ENCODE results near the gene HSD17B3.

HSD17B3 gene

DNA sequence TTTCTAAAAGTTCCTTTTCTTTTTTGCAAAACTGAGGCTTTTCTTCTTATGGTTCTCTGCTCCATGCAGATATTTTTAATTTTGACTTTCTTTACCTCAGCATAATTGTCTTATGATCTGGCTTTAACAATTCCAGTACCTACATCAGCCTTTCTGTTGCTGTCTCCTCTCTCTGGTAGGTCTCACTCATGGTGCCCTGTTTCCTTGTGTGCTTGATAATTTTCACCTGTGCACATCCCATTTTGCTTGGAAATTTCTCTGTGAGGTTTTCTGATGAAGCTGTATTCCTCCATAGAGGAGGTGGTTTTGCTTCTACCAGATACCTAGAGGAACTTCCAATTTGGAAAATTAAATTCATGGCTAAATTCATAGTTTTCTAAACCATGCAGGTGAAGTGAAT, 2.3 kb upstream of the HSD17B3 start:
- TF ChIP-seq EP300 (IDR thresholded peaks at IDR 0.05; ENCODE audit: borderline replicate concordance) (no peak), TEAD4 (IDR thresholded peaks at IDR 0.05) (no peak), RAD21 (IDR thresholded peaks at IDR 0.05; ENCODE audit: low read depth) (no peak), CEBPB (IDR thresholded peaks at IDR 0.05) (no peak), CREB1 (IDR thresholded peaks at IDR 0.05; ENCODE audit: low read depth) (no peak)

DNA sequence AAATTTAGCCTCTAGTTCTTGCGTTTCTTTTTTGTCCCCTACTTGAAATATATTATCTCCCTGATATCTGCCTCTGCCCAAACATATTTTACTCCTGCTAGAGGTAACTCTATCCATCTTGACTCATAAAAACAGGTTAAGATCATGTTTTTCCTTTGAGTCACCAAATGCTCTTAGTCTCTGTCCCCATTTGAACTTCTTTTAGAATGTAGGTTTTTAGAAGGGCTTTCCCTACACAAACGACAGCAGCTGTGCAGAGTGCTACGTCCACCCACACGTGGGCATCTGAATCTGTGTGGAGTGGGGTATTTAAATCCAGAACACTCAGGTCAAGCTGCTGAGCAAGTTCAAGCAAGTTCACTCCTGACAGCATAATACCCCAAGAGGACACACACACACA, 2.2 kb downstream of the HSD17B3 start:
- no peak for TF ChIP-seq FOXM1 (IDR thresholded peaks at IDR 0.05; ENCODE audit: borderline replicate concordance, low read depth)
- no peak for TF ChIP-seq ZBTB7A (IDR thresholded peaks at IDR 0.05; ENCODE audit: low read depth)
- no peak for TF ChIP-seq CREB1 (IDR thresholded peaks at IDR 0.05; ENCODE audit: low read depth)
- TF ChIP-seq NFIC (IDR thresholded peaks at IDR 0.05): no peak
- TF ChIP-seq CEBPB (IDR thresholded peaks at IDR 0.05): no peak
- TF ChIP-seq, protein P1, sequence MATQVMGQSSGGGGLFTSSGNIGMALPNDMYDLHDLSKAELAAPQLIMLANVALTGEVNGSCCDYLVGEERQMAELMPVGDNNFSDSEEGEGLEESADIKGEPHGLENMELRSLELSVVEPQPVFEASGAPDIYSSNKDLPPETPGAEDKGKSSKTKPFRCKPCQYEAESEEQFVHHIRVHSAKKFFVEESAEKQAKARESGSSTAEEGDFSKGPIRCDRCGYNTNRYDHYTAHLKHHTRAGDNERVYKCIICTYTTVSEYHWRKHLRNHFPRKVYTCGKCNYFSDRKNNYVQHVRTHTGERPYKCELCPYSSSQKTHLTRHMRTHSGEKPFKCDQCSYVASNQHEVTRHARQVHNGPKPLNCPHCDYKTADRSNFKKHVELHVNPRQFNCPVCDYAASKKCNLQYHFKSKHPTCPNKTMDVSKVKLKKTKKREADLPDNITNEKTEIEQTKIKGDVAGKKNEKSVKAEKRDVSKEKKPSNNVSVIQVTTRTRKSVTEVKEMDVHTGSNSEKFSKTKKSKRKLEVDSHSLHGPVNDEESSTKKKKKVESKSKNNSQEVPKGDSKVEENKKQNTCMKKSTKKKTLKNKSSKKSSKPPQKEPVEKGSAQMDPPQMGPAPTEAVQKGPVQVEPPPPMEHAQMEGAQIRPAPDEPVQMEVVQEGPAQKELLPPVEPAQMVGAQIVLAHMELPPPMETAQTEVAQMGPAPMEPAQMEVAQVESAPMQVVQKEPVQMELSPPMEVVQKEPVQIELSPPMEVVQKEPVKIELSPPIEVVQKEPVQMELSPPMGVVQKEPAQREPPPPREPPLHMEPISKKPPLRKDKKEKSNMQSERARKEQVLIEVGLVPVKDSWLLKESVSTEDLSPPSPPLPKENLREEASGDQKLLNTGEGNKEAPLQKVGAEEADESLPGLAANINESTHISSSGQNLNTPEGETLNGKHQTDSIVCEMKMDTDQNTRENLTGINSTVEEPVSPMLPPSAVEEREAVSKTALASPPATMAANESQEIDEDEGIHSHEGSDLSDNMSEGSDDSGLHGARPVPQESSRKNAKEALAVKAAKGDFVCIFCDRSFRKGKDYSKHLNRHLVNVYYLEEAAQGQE (IDR thresholded peaks at IDR 0.05; ENCODE audit: low read depth): no peak
- TF ChIP-seq TEAD4 (IDR thresholded peaks at IDR 0.05): no peak
- TF ChIP-seq, protein P2, sequence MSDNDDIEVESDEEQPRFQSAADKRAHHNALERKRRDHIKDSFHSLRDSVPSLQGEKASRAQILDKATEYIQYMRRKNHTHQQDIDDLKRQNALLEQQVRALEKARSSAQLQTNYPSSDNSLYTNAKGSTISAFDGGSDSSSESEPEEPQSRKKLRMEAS (IDR thresholded peaks at IDR 0.05): no peak
- no peak for TF ChIP-seq TAF1 (IDR thresholded peaks at IDR 0.05; ENCODE audit: low read depth)
- TF ChIP-seq EGR1 (IDR thresholded peaks at IDR 0.05): no peak
- TF ChIP-seq, protein P3, sequence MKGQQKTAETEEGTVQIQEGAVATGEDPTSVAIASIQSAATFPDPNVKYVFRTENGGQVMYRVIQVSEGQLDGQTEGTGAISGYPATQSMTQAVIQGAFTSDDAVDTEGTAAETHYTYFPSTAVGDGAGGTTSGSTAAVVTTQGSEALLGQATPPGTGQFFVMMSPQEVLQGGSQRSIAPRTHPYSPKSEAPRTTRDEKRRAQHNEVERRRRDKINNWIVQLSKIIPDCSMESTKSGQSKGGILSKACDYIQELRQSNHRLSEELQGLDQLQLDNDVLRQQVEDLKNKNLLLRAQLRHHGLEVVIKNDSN (IDR thresholded peaks at IDR 0.05): no peak
- no peak for TF ChIP-seq TCF12 (IDR thresholded peaks at IDR 0.05; ENCODE audit: low read depth)
- TF ChIP-seq RAD21 (IDR thresholded peaks at IDR 0.05; ENCODE audit: low read depth): no peak
- no peak for TF ChIP-seq EP300 (IDR thresholded peaks at IDR 0.05; ENCODE audit: borderline replicate concordance)
- TF ChIP-seq YY1 (IDR thresholded peaks at IDR 0.05; ENCODE audit: low read depth): no peak

DNA sequence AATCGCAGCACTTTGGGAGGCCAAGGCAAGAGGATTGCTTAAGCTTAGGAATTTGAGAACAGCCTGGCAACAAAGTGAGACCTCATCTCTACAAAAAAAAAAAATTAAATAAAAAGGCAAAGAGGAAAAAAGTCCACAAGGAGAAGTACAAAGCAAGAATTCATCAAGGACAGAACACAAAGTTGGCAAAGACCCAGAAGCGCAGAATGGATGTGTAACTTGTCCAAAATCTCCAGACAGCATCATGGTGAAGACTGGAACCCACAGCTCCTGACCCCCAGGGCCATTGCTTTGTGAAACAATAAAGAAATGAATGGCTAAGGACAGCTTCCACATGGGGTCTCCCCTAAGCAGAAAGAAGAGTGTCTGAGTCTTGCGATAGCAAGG, 7.8 kb downstream of the HSD17B3 start:
- TF ChIP-seq CEBPB (IDR thresholded peaks at IDR 0.05) (no peak), RAD21 (IDR thresholded peaks at IDR 0.05; ENCODE audit: low read depth) (no peak), NFIC (IDR thresholded peaks at IDR 0.05) (no peak), EP300 (IDR thresholded peaks at IDR 0.05; ENCODE audit: borderline replicate concordance) (no peak), ZBTB7A (IDR thresholded peaks at IDR 0.05; ENCODE audit: low read depth) (no peak), TEAD4 (IDR thresholded peaks at IDR 0.05) (no peak), TCF12 (IDR thresholded peaks at IDR 0.05; ENCODE audit: low read depth) (no peak), FOXM1 (IDR thresholded peaks at IDR 0.05; ENCODE audit: borderline replicate concordance, low read depth) (no peak), TAF1 (IDR thresholded peaks at IDR 0.05; ENCODE audit: low read depth) (no peak), YY1 (IDR thresholded peaks at IDR 0.05; ENCODE audit: low read depth) (no peak), EGR1 (IDR thresholded peaks at IDR 0.05) (no peak), CREB1 (IDR thresholded peaks at IDR 0.05; ENCODE audit: low read depth) (no peak)
- TF ChIP-seq, protein P2 (IDR thresholded peaks at IDR 0.05): no peak
- TF ChIP-seq, protein P1 (IDR thresholded peaks at IDR 0.05; ENCODE audit: low read depth): no peak
- TF ChIP-seq, protein P3 (IDR thresholded peaks at IDR 0.05): no peak

DNA sequence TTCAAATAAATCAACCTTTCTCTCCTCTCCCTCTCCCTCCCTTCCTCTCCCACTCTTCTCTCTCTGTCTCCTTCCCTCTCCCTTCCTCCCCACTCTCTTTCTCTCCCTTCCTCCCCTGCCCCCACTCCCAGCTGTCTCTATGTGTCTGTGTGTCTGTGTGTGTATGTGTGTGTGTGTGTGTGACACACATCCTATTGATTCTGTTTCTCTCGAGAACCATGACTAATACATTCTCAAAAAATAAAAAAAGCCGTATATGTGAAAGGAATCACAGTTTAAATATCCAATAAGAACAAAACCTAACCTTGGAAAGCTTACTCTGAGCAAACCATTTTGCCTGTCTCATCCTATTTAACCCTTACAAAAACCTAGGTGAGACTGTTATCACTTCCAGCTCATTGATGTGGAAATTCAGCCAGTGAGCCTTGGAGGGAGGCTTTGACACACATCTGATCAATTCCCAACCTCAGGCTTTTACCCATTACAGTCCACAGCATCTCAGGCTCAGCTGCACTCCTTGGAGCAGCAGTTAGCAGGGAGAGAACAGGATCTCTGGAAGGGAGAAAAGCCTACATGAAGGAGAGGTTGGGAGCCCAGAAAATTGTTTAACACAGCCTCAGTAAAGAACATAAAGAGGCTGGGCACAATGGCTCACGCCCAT, 8.3 kb downstream of the HSD17B3 start:
- TF ChIP-seq, protein P3 (IDR thresholded peaks at IDR 0.05): no peak
- TF ChIP-seq TCF12 (IDR thresholded peaks at IDR 0.05; ENCODE audit: low read depth) (no peak), TAF1 (IDR thresholded peaks at IDR 0.05; ENCODE audit: low read depth) (no peak), EGR1 (IDR thresholded peaks at IDR 0.05) (no peak), ZBTB7A (IDR thresholded peaks at IDR 0.05; ENCODE audit: low read depth) (no peak), TEAD4 (IDR thresholded peaks at IDR 0.05) (no peak)
- TF ChIP-seq, protein P2 (IDR thresholded peaks at IDR 0.05): no peak

DNA sequence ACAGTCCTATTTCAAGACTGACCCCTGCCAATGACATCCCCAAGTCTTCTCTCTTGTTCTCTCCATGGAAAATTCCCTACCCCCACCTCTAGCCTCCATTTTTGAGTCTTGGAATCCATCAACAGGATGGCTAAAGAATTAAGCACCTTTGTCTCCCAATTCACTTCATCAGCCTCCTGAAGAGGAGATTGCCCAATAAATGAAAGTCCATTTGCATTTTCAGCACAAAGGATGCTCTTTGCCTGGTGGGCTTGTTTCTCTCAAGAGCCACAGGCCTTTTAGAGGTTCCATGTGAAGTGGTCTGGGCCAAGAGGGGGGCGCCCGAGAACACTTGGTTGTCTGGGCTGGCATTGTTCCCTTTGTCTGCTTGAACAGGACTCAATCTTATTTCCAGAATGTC, 12.6 kb downstream of the HSD17B3 start:
- TF ChIP-seq EP300 (IDR thresholded peaks at IDR 0.05; ENCODE audit: borderline replicate concordance) (no peak), NFIC (IDR thresholded peaks at IDR 0.05) (no peak), CREB1 (IDR thresholded peaks at IDR 0.05; ENCODE audit: low read depth) (no peak), FOXM1 (IDR thresholded peaks at IDR 0.05; ENCODE audit: borderline replicate concordance, low read depth) (no peak), RAD21 (IDR thresholded peaks at IDR 0.05; ENCODE audit: low read depth) (no peak), CEBPB (IDR thresholded peaks at IDR 0.05) (no peak), EGR1 (IDR thresholded peaks at IDR 0.05) (no peak), YY1 (IDR thresholded peaks at IDR 0.05; ENCODE audit: low read depth) (no peak)
- TF ChIP-seq, protein P1 (IDR thresholded peaks at IDR 0.05; ENCODE audit: low read depth): no peak
- TF ChIP-seq, protein P3 (IDR thresholded peaks at IDR 0.05): no peak

Data from Ishikawa (cell line).